GM18858 (cell line): ENCODE measurements around the gene SH3PXD2A.
"Not testable (repeated sequence)": the region's sequence is repeated elsewhere in the genome, so short reads cannot be mapped to it uniquely, and the experiment has no call there.

ENCODE experiments used
- ATAC-seq: cut with Tn5 transposase; IDR thresholded peaks from one replicate; pipeline ENCODE4 v1.9.1; 2021; ENCODE audit not compliant: unreplicated experiment

SH3PXD2A gene

GRCh38 chr10:103671126-103671895 is 184.1 kb downstream of the SH3PXD2A start:
- ATAC-seq, result no peak

DNA sequence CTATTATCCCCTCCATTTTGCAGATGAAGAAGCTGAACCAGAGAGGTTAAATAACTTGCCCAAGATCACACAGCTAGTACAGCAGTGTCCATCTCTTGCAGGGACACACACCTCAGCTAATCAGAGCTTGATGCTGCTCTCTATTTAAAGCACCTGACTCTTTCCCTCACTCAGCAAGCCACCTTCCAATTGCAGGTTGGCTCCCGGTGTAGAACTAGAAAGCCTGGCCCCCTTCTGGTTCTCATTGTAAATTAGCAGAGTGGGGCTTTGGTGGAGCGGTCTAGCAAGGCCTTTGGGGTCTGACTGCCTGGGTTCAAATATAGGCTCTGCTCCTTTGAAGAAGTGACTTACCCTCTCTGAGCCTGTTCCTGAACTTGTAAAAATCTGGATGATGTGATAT is 185.4 kb downstream of the SH3PXD2A start:
- ATAC-seq, result no peak

GRCh38 chr10:103669243-103669929 is 186.0 kb downstream of the SH3PXD2A start:
- no peak for ATAC-seq

DNA sequence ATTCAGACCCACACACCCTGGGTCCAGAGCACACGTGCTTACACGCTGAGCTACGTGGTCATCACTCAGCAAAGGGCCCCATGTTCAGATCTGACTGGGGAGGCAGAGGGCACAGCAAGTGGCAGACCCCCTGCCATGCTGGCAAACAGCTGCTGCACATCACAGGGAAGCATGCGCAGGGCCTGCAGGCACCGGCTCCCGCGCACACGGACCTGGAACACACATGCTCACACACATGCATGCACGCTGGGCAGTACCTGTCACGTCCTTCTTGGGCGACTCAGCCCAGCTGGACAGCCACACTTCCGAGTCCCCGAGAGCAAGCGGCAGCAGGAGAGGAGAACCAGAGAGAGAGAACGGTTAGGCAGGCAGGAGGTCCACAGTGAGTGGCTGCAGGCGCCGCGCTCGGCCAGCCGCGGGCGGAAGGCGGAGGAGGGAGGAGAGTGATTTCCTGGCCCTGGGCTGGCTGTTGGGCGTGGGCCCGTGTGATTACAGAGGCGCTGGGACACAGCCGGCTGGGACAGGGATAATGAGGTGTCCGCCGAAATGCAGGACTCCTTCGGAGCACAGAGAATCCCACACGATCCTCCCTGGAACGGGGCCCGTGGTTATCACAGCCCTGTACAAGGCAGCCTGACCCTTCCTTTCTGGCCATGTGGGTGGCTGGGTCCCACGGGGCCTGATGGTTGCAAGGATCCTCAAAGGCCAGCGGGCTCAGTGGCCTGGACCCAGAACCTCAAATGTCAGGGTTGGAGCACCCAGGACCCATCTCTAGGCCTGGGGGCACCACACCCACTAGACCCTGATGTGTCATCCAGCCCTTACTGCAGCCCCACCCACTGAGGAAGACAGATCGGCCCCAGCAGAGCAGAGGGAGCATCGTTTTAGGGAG is 186.8 kb downstream of the SH3PXD2A start:
- no peak for ATAC-seq

GRCh38 chr10:103667356-103667755 is 188.0 kb downstream of the SH3PXD2A start:
- no peak for ATAC-seq

DNA sequence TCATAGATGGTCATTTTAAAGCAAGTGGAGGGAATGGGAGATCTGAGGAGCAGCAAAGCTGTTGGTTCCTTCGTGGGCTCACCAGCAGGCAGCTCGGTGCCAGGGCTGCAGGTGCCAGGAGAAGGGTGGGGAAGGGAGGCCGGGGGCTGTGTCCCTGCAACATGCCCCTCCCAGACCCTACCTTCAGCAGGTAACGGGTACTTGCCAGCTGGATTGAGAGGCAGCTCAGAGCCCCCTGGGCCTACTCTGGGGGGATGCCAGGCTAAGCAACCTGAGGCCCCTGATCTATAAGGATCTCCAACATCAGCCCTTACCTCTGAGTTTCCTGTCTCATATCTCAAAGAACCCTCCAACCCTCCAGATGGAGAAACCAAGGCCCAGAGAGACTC is 188.6 kb downstream of the SH3PXD2A start:
- no peak for ATAC-seq

- no peak for ATAC-seq
Measured at GRCh38 chr10:103666087-103666761, 189.2 kb downstream of the SH3PXD2A start.

DNA sequence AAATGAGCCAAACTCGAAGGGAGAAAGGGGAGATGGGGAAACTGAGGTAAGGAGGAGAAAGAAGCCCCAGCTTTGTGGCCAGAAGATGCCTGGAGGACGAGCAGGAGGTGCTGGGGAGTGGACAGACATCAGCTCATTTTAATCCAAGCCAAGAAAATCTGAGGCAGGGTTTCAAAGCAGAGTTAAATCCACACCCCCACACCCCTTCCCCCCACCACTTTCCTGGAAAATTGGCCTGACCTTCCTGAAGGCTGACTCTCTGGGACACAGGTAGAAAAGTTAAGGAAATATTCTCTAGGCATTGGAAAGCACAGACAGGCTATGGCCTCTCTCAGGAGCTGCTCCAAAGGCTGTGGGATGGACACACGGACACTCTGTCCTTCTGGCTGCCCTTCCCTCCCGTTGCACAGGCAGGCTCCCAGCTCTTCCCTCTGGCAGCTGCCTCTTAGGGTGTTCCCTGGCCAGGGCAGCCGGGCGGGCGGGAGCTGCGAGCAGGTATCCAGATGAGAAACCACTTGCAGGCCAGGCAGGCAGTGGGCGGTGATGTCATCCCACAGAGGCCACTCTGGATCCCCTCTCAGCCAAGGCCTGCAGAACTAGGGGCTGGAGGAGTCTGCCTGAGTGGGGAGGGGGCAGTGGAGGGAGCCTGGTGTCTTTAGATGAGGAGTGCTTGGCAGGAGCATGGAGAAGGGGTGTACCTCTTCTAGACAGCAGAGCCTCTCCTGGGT is 190.1 kb downstream of the SH3PXD2A start:
- ATAC-seq, result no peak

- ATAC-seq, result no peak
Measured at GRCh38 chr10:103663802-103664201, 191.6 kb downstream of the SH3PXD2A start.

DNA sequence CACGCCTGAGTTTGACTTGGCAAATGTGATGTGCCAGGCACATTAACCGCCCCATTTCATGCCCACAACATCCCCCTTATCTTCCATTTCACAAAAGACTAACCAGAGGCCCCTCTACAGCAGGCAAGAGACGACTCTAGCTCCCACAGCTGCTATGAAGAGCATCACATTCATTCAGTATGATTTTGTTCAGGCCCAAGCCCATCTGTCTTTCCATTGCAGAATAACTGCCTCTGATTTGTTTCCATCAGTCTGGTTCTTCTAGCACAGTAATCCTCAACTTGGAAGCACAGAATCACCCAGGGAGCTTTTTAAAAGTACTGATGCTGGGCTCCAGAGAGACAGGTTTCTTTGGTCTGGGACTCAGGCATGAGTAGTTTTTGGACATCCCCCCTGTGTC is 192.1 kb downstream of the SH3PXD2A start:
- no peak for ATAC-seq

DNA sequence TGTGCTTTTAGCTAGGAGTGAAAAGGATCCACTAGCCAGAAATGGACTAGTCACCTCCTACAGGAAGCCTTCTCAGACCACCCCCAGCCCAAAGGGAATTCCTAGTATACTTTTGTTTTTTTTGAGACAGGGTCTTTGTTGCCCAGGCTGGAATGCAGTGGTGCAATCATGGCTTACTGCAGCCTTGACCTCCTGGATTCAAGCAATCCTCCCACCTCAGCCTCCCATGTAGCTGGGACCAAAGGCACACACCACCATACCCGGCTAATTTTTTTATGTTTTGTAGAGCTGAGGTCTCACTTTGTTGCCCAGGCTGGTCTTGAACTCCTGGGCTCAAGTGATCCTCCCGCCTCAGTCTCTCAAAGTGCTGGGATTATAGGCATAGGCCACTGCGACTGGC is 192.7 kb downstream of the SH3PXD2A start:
- ATAC-seq, result not testable (repeated sequence)

DNA sequence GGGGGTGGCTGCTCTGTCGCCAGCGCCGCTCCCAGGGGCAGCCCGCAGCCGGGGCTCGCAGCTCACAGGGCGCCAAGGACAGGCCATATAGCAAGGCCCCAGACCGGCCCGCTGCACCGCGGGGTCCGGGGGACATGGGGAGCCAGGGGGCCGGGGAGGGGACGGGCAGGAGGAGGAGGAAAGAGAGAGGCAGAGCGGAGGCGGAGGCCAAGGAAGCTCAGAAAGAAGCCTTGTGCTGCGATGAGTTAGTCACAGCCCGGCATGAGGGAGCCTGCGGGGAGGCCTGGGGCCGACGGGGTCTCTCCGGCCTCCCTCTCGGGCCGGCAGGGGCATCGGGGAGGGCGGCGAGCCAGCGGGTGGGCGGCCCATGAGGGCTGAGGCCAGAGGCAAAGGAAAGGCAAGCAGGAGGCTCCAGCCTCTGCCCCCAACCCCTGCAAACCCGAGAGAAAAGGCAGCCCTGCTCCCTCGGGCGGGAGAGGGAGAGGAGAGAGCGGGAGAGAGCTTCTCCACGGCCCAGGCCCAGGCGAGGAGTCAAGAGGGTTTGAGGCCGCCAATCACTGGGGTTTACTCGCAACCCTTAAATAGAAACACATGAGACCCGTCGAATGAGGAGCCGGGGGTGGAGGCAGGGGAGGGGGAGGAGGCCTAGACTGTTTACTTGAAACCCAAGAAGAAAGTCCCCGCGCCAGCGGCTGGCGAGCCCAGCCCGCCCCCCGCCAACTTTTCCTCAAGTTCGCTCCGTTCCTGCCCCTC is 194.0 kb downstream of the SH3PXD2A start:
- ATAC-seq, result no peak

DNA sequence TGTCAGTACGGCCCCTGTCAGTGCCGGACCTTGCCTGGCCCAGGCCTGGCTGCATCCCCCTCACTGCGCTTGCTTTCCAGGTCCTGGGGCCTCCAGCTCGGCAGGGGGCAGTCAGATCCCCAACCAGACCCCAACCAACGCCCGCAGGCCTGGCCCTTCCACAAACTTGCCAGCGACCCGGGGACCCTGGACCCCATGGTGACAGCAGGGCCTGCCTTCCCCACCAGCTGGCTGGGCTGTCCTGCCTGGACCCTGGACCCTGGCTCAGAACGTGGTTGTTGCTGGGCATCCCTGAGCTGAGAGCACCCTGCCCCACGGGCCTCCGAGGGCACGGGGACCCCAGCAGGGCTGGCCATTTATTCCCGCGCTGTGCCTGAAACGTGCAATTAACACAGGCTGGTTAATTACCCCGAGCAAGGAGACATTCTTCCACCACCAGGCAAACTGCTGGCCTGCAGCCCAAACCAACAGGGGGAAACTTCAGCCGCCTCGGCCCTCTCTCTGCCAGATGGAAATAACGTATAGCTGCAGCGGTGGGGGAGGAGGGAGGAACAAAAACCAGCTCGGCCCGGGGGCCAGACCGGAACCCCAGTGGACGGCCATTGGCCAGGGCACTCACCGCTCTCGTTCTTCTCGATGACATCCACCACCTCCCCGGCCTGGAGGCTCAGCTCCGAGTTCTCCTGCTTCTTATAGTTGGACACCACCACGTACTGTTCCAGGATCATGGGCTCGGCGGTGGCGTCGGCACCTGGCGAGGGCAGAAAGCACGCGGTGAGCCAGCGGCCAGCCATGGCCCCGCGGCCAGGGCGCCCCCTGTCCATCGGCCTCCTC is 194.8 kb downstream of the SH3PXD2A start:
- ATAC-seq, result no peak

DNA sequence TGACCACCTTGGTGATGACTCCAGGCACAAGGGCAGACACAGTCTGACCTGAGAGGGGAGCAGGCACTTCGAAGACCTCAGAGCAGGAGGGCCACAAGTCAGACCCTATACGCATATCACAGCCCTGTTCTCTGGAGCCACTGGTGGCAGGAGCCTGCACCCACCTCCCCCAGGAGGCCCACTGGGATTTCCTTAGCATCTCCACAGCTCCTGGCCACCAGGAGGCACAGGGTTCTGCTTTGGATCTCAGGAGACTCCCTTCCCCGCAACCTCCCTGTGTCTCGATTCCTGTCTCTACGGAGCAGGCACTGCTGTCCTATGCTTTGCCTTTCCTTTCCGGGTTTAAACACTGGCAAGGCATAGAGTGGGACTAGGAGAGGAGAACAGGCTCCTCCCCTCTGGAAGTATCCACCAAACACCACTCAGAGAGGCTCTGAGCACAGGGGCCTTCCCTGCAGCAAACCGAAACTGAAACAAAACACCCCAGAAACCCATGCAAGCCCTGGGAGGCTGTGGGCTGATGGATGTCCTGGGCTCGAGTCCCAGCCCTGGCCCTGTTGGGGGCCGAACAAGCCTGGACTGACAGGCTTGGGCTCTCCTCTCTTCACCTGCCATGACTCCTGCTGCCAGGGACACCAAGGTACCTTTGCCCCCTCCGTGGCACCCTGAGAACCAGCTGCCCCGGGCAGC is 195.6 kb downstream of the SH3PXD2A start:
- ATAC-seq, result peak; percentile 84

DNA sequence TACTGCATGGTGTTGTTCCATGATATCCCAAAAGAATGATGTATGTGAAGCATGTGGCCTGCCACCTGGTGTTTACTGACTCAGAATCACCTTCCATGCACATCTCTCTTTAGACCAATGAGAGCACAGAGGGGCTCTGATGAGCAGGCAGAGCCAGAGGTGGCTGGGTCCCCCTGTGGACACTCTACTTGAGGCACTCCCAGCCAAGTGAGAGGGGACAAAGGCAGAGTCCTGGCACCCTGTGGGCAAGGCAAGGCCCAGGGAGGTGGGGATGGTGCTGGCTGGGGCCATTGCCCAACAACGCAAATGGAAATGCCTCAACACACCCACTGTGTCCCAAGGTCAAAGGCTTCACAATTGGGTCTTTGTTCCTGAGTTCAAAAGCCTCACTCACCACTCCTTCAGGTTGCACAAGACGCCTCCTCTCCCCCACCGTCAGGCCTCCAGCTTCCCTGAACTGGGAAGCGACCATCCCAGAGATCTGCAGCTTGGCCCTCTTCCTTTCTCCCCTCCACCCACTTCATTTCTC is 197.3 kb downstream of the SH3PXD2A start:
- no peak for ATAC-seq

GRCh38 chr10:103657061-103657591 is 198.2 kb downstream of the SH3PXD2A start:
- ATAC-seq, result no peak

GRCh38 chr10:103654925-103655324 is 200.5 kb downstream of the SH3PXD2A start:
- ATAC-seq, result no peak

GRCh38 chr10:103653581-103654037 is 201.8 kb downstream of the SH3PXD2A start:
- no peak for ATAC-seq
